ENCODE results near the gene TEK.
"Not testable (repeated sequence)": the region's sequence is repeated elsewhere in the genome, so short reads cannot be mapped to it uniquely, and the experiment has no call there.

TEK gene

GRCh38 chr9:27183131-27183530, 74.1 kb downstream of the TEK start:
- DNase-seq, result no peak

DNA sequence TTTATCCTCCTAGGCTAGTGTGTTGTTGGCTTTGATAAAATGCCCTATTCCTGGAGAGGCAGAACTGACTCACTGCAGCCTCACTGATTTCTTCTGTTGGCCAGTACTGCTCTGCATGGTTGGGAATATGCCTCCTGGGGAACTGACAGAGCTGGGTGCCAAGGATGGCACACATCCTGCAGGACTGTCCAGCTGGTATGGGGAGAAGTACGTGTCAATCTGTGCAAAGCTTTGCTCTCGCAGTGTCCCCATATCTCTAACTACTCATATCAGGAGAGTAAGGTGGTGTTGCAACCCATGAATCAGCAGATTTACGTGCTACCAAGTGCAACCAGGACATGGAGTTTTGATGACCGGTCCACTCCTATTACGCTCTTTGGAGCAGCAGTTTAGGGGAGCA, 74.7 kb downstream of the TEK start:
- no peak for DNase-seq

DNA sequence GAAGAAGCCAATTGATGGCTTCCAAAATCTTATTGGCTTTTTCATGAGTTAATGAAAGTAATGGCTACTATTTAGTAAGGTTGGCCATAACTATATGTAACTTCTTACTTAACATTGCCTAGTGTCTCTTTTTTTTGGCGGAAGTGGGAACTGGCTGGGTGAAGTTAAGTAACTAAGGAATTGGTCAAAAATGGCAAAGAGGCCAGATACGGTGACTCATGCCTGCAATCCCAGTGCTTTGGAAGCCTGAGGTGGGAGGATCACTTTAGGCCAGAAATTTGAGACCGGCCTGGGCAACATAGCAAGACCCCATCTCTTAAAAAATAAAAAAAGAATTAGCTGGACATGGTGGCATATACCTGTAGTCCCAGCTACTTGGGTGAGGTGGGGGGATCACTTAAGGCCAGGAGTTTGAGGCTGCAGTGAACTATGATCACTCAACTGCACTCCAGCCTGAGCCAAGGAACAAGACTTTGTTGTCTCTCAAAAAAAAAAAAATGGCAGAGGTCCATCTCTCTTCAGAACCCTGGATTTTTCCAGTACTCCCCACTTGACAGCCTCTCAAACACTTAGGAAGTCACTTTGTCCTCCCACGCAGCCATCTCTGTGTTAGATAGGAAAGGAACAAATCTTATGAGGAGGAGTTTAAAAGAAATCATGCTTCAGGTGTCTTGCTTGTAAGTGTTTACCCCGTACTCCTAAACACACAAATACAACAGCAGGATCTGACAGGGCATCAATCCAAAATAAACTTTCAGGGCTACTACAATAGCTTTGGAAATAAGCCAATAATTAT, 75.7 kb downstream of the TEK start:
- no peak for DNase-seq

DNA sequence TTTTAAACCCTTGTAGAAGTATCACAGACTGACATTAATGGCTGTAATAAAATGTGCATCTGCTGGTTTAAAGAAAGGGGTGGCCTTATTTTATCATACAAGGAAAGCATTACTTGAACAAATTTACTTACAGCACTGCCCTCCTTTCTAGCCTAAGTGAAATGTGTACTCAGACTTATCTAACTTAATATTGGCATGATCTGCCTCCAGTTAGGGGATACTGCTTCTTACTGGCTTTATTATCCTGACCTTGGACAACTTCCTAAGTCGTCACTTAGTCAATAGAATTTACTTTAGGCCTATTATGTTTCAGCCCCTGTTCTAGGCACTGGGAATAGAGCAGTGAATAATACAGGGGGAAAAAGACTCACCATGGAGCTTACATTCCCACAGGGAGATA, 79.4 kb downstream of the TEK start:
- no peak for DNase-seq

- no peak for DNase-seq
These were observed 80.4 kb downstream of the TEK start for GRCh38 chr9:27189426-27189825.

DNA sequence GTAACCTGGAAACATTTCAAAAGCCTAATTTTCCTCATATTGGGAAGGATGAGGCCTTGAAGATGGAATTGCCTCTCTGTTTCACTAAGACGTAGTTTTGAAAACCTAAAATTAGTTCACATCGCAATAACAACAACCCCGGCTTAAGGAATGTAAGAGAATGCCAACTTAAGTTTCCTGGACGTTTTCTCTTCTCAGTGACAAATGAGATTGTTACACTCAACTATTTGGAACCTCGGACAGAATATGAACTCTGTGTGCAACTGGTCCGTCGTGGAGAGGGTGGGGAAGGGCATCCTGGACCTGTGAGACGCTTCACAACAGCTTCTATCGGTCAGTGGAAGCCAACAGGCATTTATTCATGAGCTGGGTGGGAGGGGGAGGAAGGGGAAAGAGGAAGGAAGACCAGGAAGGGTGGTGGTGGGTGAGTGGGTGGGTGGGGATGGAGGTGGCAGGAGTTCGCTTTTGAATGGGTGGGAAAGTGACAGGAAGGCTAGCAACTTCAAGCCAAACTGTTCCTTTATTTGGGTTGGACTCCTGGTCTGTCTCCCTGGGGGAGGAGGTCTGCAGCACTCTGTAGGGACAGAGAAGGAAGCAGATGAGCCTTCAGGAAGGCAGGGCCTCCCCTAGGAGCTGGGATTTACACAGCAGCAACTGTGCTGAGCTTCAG, 83.4 kb downstream of the TEK start:
- no peak for DNase-seq

- no peak for DNase-seq
These were observed 84.9 kb downstream of the TEK start for GRCh38 chr9:27193886-27194285.

DNA sequence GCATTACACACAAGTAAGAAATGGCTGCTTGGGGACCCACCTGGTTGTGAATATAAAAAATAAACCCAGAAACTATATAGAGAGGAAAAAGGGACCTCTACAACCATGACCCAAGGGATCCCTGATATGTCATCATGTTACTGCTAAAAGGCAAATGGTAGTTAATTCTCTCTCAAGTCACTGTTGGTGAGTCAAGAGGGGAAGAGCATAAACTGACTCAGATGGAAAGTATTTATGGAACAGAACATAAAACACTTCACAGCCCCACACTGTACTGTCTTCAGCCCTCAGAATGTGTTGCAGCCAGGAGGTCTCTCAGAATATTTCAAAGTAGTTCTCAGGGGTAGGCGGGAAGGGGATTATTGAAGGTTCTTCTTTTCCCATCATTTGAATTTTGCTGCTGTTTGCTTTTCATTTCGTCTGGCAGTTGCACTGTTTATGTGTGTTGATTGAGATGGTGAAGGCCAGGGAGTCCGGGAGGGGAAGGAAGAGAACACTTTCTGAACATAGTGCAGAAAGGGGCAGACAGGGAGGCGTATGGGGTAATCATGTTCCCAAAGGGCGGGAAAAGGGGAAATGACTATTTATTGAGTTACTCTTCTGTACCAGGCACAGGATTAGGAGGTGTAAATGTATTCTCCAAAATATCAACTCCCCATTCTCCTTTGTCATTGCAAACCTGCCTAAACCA, 85.5 kb downstream of the TEK start:
- no peak for DNase-seq

DNA sequence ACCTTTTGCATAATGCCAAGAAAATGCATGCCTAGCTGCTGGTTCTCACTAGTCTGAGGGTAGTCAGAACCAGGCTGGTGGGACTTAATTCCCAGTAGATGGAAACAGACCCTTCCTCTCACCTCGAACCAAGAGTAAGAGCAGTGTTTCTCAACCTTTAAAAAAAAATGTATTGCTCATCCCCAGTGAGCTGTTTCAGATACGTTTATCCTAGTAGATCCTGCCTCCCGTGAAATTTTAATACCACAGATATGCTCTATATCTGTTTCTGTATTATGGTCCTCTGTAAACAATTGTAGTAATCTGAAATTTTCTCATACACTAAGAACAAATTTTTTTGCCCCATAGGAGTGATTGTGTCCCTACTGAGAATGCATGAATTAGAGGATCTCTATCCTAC, 86.2 kb downstream of the TEK start:
- no peak for DNase-seq

- no peak for DNase-seq
These were observed 87.4 kb downstream of the TEK start for GRCh38 chr9:27196383-27196782.

GRCh38 chr9:27198190-27198589, 89.2 kb downstream of the TEK start:
- no peak for DNase-seq

GRCh38 chr9:27202056-27202455, 93.0 kb downstream of the TEK start:
- no peak for DNase-seq

- DNase-seq, result no peak
These were observed 94.8 kb downstream of the TEK start for GRCh38 chr9:27203783-27204182.

DNA sequence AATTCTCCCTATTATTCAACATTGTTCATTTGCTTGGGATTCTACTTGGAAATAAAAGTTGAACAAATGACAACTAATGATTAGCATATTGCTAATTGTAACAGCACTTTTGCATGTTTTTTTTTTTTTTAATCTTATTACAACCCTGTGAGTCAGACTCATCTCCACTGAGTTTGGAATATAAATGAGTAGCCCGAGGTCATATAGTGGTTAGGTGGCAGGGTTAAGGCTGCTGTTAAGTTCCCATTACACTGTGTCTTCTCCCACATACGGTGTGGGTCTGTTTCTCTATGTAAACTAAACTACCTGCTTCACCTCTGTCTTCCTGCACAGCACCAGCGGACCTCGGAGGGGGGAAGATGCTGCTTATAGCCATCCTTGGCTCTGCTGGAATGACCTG, 95.6 kb downstream of the TEK start:
- DNase-seq, result no peak

DNA sequence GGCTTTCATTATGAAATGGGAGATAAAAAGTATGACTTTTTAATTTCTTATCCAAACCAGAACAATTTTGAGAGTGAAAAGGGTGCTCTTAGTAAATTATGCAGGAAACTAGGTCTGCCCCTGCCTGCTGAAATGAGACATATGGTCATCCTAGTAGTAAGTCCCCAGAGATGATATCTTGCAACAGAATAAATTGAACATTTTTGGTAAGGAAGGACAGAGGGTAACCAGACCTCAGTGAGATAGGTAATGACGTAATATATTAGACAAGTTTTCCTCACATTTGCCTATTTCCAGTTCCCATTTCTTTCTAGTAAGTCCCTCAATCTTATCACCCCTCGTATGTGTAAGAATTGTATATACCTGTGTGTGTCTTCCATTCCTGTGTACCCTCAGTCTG, 96.2 kb downstream of the TEK start:
- DNase-seq, result no peak

DNA sequence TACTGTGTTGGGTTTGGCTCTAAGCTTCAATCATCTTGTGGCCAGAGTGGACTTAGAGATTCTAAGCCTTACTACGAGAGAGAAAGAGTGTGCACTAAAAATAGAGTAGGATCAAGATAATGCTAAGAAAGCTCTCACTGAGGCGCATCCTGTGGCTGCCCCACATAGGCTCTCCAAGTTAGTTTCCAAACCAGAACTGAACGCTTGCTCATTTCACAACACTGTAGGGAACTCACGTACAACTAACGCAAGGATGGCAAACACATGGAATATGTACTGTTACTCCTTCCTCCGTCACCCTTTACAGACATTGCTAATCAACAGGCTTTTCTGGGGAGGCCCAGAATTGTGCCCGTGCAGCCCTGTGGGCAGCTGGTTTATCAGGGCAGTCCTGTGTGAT, 97.0 kb downstream of the TEK start:
- no peak for DNase-seq

DNA sequence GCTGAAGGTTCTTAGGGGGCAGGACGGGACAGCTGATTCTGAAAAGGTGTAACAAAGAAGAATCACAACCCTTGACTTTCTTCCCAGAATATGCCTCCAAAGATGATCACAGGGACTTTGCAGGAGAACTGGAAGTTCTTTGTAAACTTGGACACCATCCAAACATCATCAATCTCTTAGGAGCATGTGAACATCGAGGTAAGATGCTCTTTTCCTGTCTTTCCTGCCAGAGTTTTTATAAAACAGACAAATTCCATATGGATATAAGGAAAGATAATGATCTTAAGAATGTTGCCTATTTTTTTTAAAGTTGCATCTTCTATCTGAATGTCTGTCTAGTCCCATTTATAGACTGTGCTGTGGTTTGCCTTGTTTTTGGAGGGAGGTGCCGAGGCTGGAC, 100.0 kb downstream of the TEK start:
- no peak for DNase-seq

- no peak for DNase-seq
These were observed 101.6 kb downstream of the TEK start for GRCh38 chr9:27210588-27210987.

DNA sequence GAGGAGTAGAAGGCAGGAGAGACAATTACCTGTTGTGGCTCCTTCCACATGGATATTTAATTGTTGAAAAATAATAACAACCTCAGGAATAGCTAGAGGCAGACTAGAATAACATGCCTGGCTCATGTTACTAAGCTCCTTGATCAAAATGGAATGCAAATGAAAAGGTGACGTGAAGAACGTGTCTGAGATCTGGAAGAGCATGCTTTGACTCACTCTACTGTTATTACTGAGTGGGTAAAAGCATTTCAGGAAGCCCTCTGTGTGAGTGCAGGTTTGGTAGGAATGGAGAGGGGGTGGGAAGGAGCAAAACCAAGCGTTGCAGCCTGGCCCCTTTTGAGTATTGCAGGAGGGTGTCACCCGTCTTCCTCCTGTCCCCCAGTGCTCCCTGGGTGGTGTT, 103.2 kb downstream of the TEK start:
- no peak for DNase-seq

DNA sequence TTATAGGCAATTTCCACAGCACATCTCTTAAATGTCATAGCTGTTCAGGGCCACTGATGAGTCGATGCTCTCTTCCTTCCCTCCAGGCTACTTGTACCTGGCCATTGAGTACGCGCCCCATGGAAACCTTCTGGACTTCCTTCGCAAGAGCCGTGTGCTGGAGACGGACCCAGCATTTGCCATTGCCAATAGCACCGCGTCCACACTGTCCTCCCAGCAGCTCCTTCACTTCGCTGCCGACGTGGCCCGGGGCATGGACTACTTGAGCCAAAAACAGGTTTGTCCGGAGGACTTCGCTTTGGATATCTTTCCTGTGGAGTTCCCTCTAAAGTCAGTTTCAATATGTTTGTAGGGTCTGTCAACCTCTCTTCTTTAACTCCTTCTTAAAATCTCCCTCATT, 103.6 kb downstream of the TEK start:
- no peak for DNase-seq

- no peak for DNase-seq
These were observed 118.2 kb downstream of the TEK start for GRCh38 chr9:27227192-27227591.

- DNase-seq, result not testable (repeated sequence)
These were observed 130.6 kb downstream of the TEK start for GRCh38 chr9:27239648-27240047.

- DNase-seq, result no peak
These were observed 138.7 kb downstream of the TEK start for GRCh38 chr9:27247756-27248155.

- no peak for DNase-seq
These were observed 139.7 kb downstream of the TEK start for GRCh38 chr9:27248702-27249101.

Measured in activated naive CD4-positive, alpha-beta T cell treated with Interleukin-2 at 50 U/mL for 16 hours (primary cell).